Tibial nerve (tissue), 4 donors: ENCODE measurements around the gene ZRSR2.

Experiments used
- EP300 ChIP-seq, 2 donors: sonication (generic); formaldehyde crosslinking; IDR thresholded peaks; one replicate each; pipeline ENCODE4 v1.6.1; 2017; ENCODE audit warnings: antibody characterized with exemption in 2 of 2, mild to moderate bottlenecking in 1 of 2
- POLR2A ChIP-seq, 2 donors: fragments of 450-650 bp; IDR thresholded peaks; one replicate each; pipeline ENCODE4 v1.6.1; 2017; ENCODE audit warnings: antibody characterized with exemption in 2 of 2, mild to moderate bottlenecking in 2 of 2, moderate library complexity in 2 of 2
- TF ChIP-seq, protein P1 (sequence below), 5 experiments: fragments of 200-600 bp in 3 of 5; fragments of 450-650 bp in 2 of 5; sonication (generic) in 3 of 5; IDR thresholded peaks; one replicate each; pipeline ENCODE4 v1.5.1; 2016 to 2019; ENCODE audit warnings: antibody characterized with exemption in 5 of 5, mild to moderate bottlenecking in 3 of 5, moderate library complexity in 2 of 5

DNA sequence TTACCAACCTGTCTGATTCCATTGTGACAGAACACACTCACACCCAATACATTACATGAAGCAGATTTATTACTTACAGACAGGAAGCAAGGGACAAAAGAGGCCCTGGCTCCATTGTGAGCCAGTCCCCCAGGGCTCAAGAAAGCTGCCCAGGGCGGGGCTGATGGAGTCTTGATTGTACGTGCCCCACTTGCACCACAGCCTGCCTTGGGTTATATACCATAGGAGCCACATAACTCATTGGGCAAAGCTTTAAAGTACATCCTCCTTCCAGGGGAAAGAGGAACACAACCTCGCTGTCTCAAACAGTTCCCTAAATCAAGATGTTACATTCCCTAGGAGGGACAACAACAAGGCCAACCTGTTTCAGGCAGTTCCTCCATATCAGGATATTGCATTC is 3.4 kb upstream of the ZRSR2 start:
- TF ChIP-seq POLR2A (IDR thresholded peaks at IDR 0.05) (no peak), EP300 (IDR thresholded peaks at IDR 0.05) (no peak)
- TF ChIP-seq, protein P1, sequence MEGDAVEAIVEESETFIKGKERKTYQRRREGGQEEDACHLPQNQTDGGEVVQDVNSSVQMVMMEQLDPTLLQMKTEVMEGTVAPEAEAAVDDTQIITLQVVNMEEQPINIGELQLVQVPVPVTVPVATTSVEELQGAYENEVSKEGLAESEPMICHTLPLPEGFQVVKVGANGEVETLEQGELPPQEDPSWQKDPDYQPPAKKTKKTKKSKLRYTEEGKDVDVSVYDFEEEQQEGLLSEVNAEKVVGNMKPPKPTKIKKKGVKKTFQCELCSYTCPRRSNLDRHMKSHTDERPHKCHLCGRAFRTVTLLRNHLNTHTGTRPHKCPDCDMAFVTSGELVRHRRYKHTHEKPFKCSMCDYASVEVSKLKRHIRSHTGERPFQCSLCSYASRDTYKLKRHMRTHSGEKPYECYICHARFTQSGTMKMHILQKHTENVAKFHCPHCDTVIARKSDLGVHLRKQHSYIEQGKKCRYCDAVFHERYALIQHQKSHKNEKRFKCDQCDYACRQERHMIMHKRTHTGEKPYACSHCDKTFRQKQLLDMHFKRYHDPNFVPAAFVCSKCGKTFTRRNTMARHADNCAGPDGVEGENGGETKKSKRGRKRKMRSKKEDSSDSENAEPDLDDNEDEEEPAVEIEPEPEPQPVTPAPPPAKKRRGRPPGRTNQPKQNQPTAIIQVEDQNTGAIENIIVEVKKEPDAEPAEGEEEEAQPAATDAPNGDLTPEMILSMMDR (IDR thresholded peaks at IDR 0.05): no peak
